VCaP (cell line): ENCODE measurements around the gene MYL6B.

ENCODE experiments used
- H3K27ac ChIP-seq: fragments of 450-650 bp; 2 replicates; pipeline ENCODE4 v1.5.1; 2017
- CTCF ChIP-seq: fragments of 450-650 bp; conservative IDR thresholded peaks from 2 replicates; pipeline ENCODE4 v1.5.1; 2017; ENCODE audit warnings: mild to moderate bottlenecking, moderate library complexity

Gene MYL6B

GRCh38 chr12:56152132-56152755 is at the start of gene MYL6B:
Gene MYL6B, plus strand, starts transcription at chr12:56152587. Its CDS starts 1,332 bp downstream, at chr12:56153919.
- TF ChIP-seq CTCF = no peak
- H3K27ac ChIP-seq = peak within 1 kb of the TSS; percentile 95

- no peak for TF ChIP-seq CTCF
- peak overlapping the region; percentile 95 for H3K27ac ChIP-seq
Measured at GRCh38 chr12:56102683-56103065, 49.7 kb upstream of the MYL6B start.

- peak overlapping the region; percentile 95 for H3K27ac ChIP-seq
- TF ChIP-seq CTCF = no peak
Measured at GRCh38 chr12:56103066-56103711, 49.2 kb upstream of the MYL6B start.

GRCh38 chr12:56103823-56104108 is 48.6 kb upstream of the MYL6B start:
- peak overlapping the region; percentile 95 for H3K27ac ChIP-seq
- no peak for TF ChIP-seq CTCF

GRCh38 chr12:56104109-56104814 is 48.1 kb upstream of the MYL6B start, which contains the start of gene PA2G4:
Gene PA2G4, plus strand, starts transcription at chr12:56104559. Its CDS starts 179 bp downstream, at chr12:56104738.
- H3K27ac ChIP-seq = peak within 1 kb of the TSS; percentile 95
- TF ChIP-seq CTCF = no peak

- peak overlapping the region; percentile 95 for H3K27ac ChIP-seq
- no peak for TF ChIP-seq CTCF
Measured at GRCh38 chr12:56104815-56105608, 47.4 kb upstream of the MYL6B start.

GRCh38 chr12:56105609-56105902 is 46.8 kb upstream of the MYL6B start:
- no peak for TF ChIP-seq CTCF
- peak overlapping the region; percentile 95 for H3K27ac ChIP-seq
